ENCODE measurements around the gene CARD9. TPM values are rescaled to one million over a fixed set of nuclear protein-coding genes. Genes with fewer than 3 reads are reported as not detected.

CARD9 gene
- total and polyA plus RNA-seq, 2 of the 4 experiments (the other 2 are of a cell fraction) = 0.36 to 1.9 TPM

DNA sequence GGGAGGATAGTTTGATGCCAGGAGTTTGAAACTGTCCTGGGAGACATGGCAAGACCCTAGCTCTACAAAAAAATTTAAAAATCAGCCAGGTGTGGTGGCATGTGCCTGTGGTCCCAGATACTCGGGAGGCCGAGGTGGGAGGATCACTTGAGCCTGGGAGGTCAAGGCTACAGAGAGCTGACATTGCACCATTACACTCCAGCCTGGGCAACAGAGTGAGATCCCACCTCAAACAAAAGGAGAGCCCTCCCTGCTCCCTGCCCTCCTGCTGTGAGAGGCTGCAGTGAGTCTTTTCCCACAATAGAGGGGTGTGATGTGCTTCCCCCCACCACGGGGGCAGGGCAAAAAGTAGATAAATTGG lies 59.4 kb downstream of the CARD9 start:
- H3K79me1 ChIP-seq (ENCODE audit: low read depth in 1 of 2, low read length in 2 of 2) = no peaks in the 10 kb centered on the region
- H4K8ac ChIP-seq (ENCODE audit: low read depth in 2 of 2, low read length in 2 of 2) = no peak overlapping the region
- H3K27me3 ChIP-seq (ENCODE audit: control insufficient read depth, insufficient read depth, low read length) = no peaks in the 10 kb centered on the region
- no peak overlapping the region for H3K9ac ChIP-seq (ENCODE audit: low read depth, low read length)
- no peak overlapping the region for H3K56ac ChIP-seq (ENCODE audit: extremely low read depth, insufficient read depth, low read length)
- DNase-seq = no peak
- H3K4me1 ChIP-seq (ENCODE audit: control insufficient read depth, insufficient read depth, low read length) = peaks cover 3% of the 10 kb centered on the region; the same call in 1 of the 2 replicates
- no peak for ATAC-seq (ENCODE audit: low read depth)
- H2AK5ac ChIP-seq (ENCODE audit: low read depth, low read length) = no peak overlapping the region
- no peak overlapping the region for H3K23ac ChIP-seq (ENCODE audit: low read depth, low read length)
- 0 out of 2 replicates have a peak, but pooled peaks cover 3% of the 10 kb centered on the region for H3K9me1 ChIP-seq (ENCODE audit: insufficient read depth, low read length)
- no peak overlapping the region for H2AK9ac ChIP-seq (replicated peaks; ENCODE audit: low read depth, low read length, poor library complexity)
- no peak overlapping the region for H3K4me2 ChIP-seq (ENCODE audit: low read depth, low read length)
- no CpG with 5 or more reads among the region's 3 CpGs for WGBS, 2 experiments (ENCODE audit: extremely low coverage in 2 of 2, insufficient read length in 1 of 2)
- H3K18ac ChIP-seq (ENCODE audit: low read depth, low read length) = no peak overlapping the region
- H2BK5ac ChIP-seq (ENCODE audit: low read depth, low read length, poor library complexity, severe bottlenecking) = no peak overlapping the region
- no peak overlapping the region for H3K27ac ChIP-seq (ENCODE audit: insufficient read depth, low read length)
- CTCF ChIA-PET = no interaction called here
- POLR2A ChIA-PET (ENCODE audit: unreplicated experiment) = no interaction called here
- H2BK120ac ChIP-seq (ENCODE audit: low read depth, low read length) = no peak overlapping the region
- H3K9me3 ChIP-seq (ENCODE audit: control insufficient read depth, insufficient read depth, low read length) = peaks cover 15% of the 10 kb centered on the region
- H3K4me3 ChIP-seq (ENCODE audit: insufficient read depth, low read depth, low read length) = no peak overlapping the region
- H3K14ac ChIP-seq (replicated peaks; ENCODE audit: low read depth, low read length) = no peak overlapping the region
- no peak overlapping the region for H2BK20ac ChIP-seq (ENCODE audit: low read depth, low read length)
- BruUV-seq (replicated peaks) = no TSS peak
- H3K4ac ChIP-seq (ENCODE audit: low read depth, low read length) = no peak overlapping the region
- no peaks in the 10 kb centered on the region for H3K36me3 ChIP-seq (ENCODE audit: control insufficient read depth, insufficient read depth, low read length)
- in situ Hi-C loops (cut with MboI; ENCODE audit: low sequenced_read_pairs) (no loop called here), dilution Hi-C loops (cut with HindIII; ENCODE audit: low sequenced_read_pairs, unreplicated experiment) (no loop called here), intact Hi-C loops (cut with micrococcal nuclease) (no loop called here)
- H4K91ac ChIP-seq (ENCODE audit: insufficient read depth, low read depth, low read length) = no peak overlapping the region
- no peak overlapping the region for H4K5ac ChIP-seq (ENCODE audit: low read depth, low read length)
- H4K20me1 ChIP-seq (ENCODE audit: insufficient read depth, low read length) = no peaks in the 10 kb centered on the region
- H2BK15ac ChIP-seq (ENCODE audit: low read depth, low read length) = no peak overlapping the region
- TF ChIP-seq CEBPB (IDR thresholded peaks at IDR 0.05; ENCODE audit: low read depth, low read length) = no peak
- TF ChIP-seq, protein P1, sequence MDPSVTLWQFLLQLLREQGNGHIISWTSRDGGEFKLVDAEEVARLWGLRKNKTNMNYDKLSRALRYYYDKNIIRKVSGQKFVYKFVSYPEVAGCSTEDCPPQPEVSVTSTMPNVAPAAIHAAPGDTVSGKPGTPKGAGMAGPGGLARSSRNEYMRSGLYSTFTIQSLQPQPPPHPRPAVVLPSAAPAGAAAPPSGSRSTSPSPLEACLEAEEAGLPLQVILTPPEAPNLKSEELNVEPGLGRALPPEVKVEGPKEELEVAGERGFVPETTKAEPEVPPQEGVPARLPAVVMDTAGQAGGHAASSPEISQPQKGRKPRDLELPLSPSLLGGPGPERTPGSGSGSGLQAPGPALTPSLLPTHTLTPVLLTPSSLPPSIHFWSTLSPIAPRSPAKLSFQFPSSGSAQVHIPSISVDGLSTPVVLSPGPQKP (IDR thresholded peaks at IDR 0.05; ENCODE audit: borderline replicate concordance, low read depth, low read length) = no peak
- TF ChIP-seq, protein P2, sequence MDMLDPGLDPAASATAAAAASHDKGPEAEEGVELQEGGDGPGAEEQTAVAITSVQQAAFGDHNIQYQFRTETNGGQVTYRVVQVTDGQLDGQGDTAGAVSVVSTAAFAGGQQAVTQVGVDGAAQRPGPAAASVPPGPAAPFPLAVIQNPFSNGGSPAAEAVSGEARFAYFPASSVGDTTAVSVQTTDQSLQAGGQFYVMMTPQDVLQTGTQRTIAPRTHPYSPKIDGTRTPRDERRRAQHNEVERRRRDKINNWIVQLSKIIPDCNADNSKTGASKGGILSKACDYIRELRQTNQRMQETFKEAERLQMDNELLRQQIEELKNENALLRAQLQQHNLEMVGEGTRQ (IDR thresholded peaks at IDR 0.05; ENCODE audit: low read depth, low read length) = no peak
- no peak for TF ChIP-seq RCOR1 (IDR thresholded peaks at IDR 0.05; ENCODE audit: insufficient replicate concordance, low read length)
- TF ChIP-seq NFE2L2 (IDR thresholded peaks at IDR 0.05; ENCODE audit: low read depth, low read length) = no peak
- no peak for TF ChIP-seq CHD1 (IDR thresholded peaks at IDR 0.05; ENCODE audit: low read depth, low read length)
- no peak for TF ChIP-seq MXI1 (IDR thresholded peaks at IDR 0.05; ENCODE audit: borderline replicate concordance, low read depth, low read length)
- H2AFZ ChIP-seq (replicated peaks; ENCODE audit: low read length, poor library complexity) = no peak overlapping the region

Other genes starting within 250 kb of the CARD9 start
- gene LHX3, start 168.5 kb downstream of the CARD9 start, total RNA-seq (2012; rRNA removed) = not detected in 2 replicates
- not detected in 2 replicates for gene LHX3, start 168.5 kb downstream of the CARD9 start, polyA plus RNA-seq (2012; rRNA removed)
- 5.0 and 5.9 TPM in 2 replicates for gene QSOX2, start 127.9 kb downstream of the CARD9 start, total RNA-seq (2012; rRNA removed)
- 12.7 and 12.9 TPM in 2 replicates for gene QSOX2, start 127.9 kb downstream of the CARD9 start, polyA plus RNA-seq (2012; rRNA removed)
- not detected in 2 replicates for gene CCDC187, start 69.6 kb downstream of the CARD9 start, total RNA-seq (2012; rRNA removed)
- gene CCDC187, start 69.6 kb downstream of the CARD9 start, polyA plus RNA-seq (2012; rRNA removed) = not detected in 2 replicates
- gene GPSM1, start 46.1 kb downstream of the CARD9 start, total RNA-seq (2012; rRNA removed) = 28.7 and 29.7 TPM in 2 replicates
- gene GPSM1, start 46.1 kb downstream of the CARD9 start, polyA plus RNA-seq (2012; rRNA removed) = 71.2 and 91.4 TPM in 2 replicates
- 2.0 and 6.1 TPM in 2 replicates for gene DNLZ, start 9.9 kb downstream of the CARD9 start, total RNA-seq (2012; rRNA removed)
- 11.4 and 20.3 TPM in 2 replicates for gene DNLZ, start 9.9 kb downstream of the CARD9 start, polyA plus RNA-seq (2012; rRNA removed)
- 2.5 and 3.1 TPM in 2 replicates for gene SNAPC4, start 26.5 kb upstream of the CARD9 start, total RNA-seq (2012; rRNA removed)
- gene SNAPC4, start 26.5 kb upstream of the CARD9 start, polyA plus RNA-seq (2012; rRNA removed) = 6.5 and 7.6 TPM in 2 replicates
- gene ENTR1, start 36.9 kb upstream of the CARD9 start, total RNA-seq (2012; rRNA removed) = 14.5 and 17.2 TPM in 2 replicates
- gene ENTR1, start 36.9 kb upstream of the CARD9 start, polyA plus RNA-seq (2012; rRNA removed) = 34.9 and 37.3 TPM in 2 replicates
- gene PMPCA, start 37.0 kb upstream of the CARD9 start, total RNA-seq (2012; rRNA removed) = 62.6 and 86.7 TPM in 2 replicates
- 95.8 and 102 TPM in 2 replicates for gene PMPCA, start 37.0 kb upstream of the CARD9 start, polyA plus RNA-seq (2012; rRNA removed)
- 1.6 and 1.9 TPM in 2 replicates for gene INPP5E, start 66.2 kb upstream of the CARD9 start, total RNA-seq (2012; rRNA removed)
- 9.4 and 11.0 TPM in 2 replicates for gene INPP5E, start 66.2 kb upstream of the CARD9 start, polyA plus RNA-seq (2012; rRNA removed)
- 12.2 and 12.8 TPM in 2 replicates for gene SEC16A, start 109.4 kb upstream of the CARD9 start, total RNA-seq (2012; rRNA removed)
- 42.2 and 48.1 TPM in 2 replicates for gene SEC16A, start 109.4 kb upstream of the CARD9 start, polyA plus RNA-seq (2012; rRNA removed)
- gene NOTCH1, start 172.4 kb upstream of the CARD9 start, total RNA-seq (2012; rRNA removed) = 1.8 and 2.5 TPM in 2 replicates
- gene NOTCH1, start 172.4 kb upstream of the CARD9 start, polyA plus RNA-seq (2012; rRNA removed) = 6.0 and 6.9 TPM in 2 replicates

All from IMR-90 (cell line).